ENCODE measurements around the gene RSPO3.

DNA sequence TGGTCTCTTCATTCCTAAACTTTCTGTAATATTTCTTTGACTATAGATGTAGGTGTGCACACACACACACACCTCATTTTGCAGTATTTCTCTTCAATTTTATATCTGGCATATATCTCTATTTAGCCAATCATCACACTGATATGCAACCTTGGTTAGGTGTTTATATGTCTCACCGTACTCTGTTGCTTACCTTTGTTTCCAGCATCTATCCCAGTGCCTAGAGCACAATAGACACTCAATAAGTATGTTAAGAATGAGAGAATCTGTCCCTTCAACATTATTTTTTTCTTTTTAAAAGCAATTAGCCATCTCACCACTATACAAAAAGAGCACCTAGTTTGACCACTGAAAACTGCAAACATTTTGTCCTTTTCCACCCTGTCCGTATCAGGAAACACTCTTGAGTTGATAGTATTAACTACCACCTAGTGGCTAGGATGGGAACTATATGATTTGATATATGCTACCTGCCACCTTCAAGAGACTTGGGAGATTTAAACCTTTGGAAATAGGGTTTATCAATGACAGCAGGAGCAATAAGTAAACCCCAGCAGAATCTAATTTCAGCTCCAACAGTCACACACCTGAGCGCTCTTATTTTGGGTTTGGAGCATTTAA lies 48.7 kb upstream of the RSPO3 start:
- TF ChIP-seq, protein P1, sequence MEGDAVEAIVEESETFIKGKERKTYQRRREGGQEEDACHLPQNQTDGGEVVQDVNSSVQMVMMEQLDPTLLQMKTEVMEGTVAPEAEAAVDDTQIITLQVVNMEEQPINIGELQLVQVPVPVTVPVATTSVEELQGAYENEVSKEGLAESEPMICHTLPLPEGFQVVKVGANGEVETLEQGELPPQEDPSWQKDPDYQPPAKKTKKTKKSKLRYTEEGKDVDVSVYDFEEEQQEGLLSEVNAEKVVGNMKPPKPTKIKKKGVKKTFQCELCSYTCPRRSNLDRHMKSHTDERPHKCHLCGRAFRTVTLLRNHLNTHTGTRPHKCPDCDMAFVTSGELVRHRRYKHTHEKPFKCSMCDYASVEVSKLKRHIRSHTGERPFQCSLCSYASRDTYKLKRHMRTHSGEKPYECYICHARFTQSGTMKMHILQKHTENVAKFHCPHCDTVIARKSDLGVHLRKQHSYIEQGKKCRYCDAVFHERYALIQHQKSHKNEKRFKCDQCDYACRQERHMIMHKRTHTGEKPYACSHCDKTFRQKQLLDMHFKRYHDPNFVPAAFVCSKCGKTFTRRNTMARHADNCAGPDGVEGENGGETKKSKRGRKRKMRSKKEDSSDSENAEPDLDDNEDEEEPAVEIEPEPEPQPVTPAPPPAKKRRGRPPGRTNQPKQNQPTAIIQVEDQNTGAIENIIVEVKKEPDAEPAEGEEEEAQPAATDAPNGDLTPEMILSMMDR (IDR thresholded peaks at IDR 0.05; ENCODE audit: low read depth, low read length, poor library complexity, severe bottlenecking): peak; percentile 49
- TF ChIP-seq EZH2phosphoT487 (IDR thresholded peaks at IDR 0.05; ENCODE audit: borderline replicate concordance, low read length): no peak

Data from DOHH2 (cell line).